Left colon (tissue), 2 donors: ENCODE data around the gene GUCD1. TPM values are rescaled to one million over a fixed set of nuclear protein-coding genes. Genes with fewer than 3 reads are reported as not detected.

Experiments used
- ATAC-seq: fragments of 200-7000 bp; cut with Tn5 transposase; one replicate; pipeline ENCODE4 v1.9.1; 2020; ENCODE audit warnings: mild to moderate bottlenecking, moderate library complexity
- DNase-seq, 2 donors: peaks; one replicate each; pipeline ENCODE4 v3.0.0-alpha.2; 2020
- intact Hi-C, 2 donors: fragments of 100-400 bp; cut with DNase I in 1 of 2; cut with micrococcal nuclease in 1 of 2; formaldehyde crosslinking; loops; one replicate each; pipeline versions ENCODE4 v1.11.2 to v1.14.0; 2022; cut with DNase I, micrococcal nuclease
- total RNA-seq, 2 donors: library from RNA; stranded (reverse); fragmentation: NEBNext Ultra II Directional; extraction: Animal tissue kit (Norgen Biotek cat#: 25700); gene quantifications; one replicate each; pipeline ENCODE4 v1.2.1, GENCODE V29; 2021
- donor health status: DM: no; HTN: no; CAD: no.
- donor health status: DM: yes; HTN: yes; CAD: no.

The GUCD1 gene
- total RNA-seq, 2 donors from 2014 or later: 219 to 241 TPM

GRCh38 chr22:24592058-24592850 lies 37.3 kb upstream of the GUCD1 start:
- DNase-seq (peak in 1 of 2 donors; percentile 45), ATAC-seq (peak; percentile 3)
- intact Hi-C loops: no loop called here

GRCh38 chr22:24591286-24591830 lies 36.4 kb upstream of the GUCD1 start:
- DNase-seq: no peak
- ATAC-seq: no peak
- intact Hi-C loops: no loop called here

DNA sequence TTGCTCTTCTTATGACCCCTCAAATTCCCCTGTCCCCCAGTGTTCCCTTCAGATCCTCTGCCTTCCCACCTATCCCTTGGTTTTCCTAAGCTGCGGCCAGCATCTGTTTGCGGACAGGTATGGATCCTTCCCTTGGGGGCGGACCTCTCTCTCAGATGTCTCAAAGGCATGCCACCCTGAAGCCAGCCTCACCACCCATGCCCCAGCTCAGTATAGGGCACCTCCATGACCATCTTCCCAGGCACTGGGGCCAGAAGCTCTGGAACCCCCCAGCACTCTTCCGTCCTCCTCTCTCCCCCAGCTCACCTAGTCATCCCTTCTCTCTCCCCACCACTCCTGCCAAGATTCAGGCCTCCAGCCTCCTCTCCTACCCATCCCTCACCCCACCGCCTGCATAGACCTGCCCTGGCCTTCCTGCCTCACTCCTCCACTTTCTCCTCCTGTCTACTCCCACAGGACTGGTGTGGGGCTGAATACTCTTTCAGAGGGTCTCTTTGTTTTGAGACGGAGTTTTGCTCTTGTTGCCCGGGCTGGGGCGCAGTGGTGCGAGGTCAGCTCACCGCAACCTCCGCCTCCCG lies 35.7 kb upstream of the GUCD1 start:
- ATAC-seq: no peak

DNA sequence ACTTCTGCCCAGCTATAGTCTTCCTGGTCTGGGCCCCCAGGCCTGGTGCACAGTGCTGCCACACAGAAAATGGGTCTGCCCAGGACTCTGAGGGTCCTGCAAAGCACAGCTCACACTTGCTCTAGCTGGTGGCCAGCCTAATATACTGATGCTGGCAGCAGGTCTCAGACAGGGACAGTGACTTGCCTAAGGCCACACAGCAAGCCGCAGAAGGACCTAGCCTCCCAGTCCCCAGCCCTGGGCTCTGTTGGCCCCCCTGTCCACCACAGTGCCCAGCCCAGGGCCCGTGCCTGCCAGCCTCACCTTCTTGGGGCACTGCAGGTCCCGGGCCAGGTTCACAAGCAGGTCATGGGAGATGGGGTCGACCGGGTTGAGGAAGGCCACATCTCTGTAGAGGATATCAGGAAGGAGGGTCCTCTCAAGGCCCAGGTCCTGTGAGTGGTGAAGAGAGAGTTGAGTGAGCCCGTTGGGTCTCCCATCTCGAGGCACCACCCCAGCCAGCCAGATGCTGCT lies 34.6 kb upstream of the GUCD1 start:
- intact Hi-C loops: no loop called here
- no peak for ATAC-seq

More for the DNA sequence above, 35.7 kb upstream of the GUCD1 start:
- intact Hi-C loops: no loop called here
- no peak for DNase-seq

GRCh38 chr22:24588757-24589481 lies 34.0 kb upstream of the GUCD1 start:
- ATAC-seq (no peak), DNase-seq (peak in 1 of 2 donors; percentile 21)
- intact Hi-C loops: no loop called here

More for the DNA sequence above, 34.6 kb upstream of the GUCD1 start:
- no peak for DNase-seq

DNA sequence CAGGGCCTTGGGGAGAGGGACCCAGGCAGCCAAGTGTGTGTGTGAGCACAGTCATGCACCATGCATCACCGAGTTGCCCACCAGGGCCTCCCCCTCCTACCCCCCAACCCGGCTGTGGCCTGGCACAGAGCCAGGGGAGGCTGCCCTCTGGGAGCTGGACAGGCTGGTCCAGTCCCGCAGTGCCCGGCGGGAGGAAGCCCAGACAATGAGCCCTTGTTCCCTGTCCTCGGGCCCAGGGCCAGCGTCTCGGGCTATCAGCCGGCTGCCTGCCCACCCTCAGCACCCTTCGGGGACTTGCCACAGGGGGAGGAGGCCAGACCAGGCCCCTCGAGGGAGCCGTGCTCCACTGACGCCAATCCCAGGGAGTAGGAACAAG lies 33.4 kb upstream of the GUCD1 start:
- DNase-seq: no peak
- intact Hi-C loops: no loop called here
- ATAC-seq: no peak

GRCh38 chr22:24587948-24588347 lies 33.0 kb upstream of the GUCD1 start:
- intact Hi-C loops: no loop called here
- ATAC-seq (no peak), DNase-seq (no peak)

GRCh38 chr22:24587251-24587650 lies 32.3 kb upstream of the GUCD1 start:
- no peak for ATAC-seq
- intact Hi-C loops: no loop called here
- no peak for DNase-seq

DNA sequence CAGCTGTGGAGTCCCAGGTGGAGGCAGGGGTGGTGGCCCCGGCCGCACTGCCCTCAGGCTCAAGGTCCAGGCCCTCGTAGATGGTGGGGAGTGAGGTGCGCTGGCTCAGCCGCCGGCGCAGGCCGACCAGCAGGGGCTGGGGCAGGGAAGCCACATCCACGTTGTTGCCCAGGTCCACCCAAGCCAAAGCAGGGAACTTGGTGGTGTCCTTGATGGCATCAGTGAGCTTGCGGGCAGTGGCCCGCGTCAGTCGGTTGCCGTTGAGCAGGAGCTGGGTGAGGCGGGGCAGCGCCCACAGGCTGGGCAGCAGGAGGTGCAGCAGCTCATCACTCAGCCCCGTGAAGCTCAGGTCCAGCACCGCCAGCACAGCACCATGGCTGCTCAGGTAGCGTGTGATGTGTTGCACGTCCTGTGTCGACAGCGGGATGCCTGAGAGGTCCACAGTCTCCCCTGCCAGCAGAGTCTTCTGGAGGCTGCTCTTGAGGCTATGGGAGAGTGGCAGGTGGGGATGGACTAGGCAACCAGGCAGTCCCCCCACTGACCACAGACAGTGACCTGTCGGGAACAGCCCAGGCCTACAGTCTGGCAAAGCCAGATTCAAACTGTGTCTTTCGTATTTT lies 31.1 kb upstream of the GUCD1 start:
- ATAC-seq: no peak
- no peak for DNase-seq
- intact Hi-C loops: no loop called here

DNA sequence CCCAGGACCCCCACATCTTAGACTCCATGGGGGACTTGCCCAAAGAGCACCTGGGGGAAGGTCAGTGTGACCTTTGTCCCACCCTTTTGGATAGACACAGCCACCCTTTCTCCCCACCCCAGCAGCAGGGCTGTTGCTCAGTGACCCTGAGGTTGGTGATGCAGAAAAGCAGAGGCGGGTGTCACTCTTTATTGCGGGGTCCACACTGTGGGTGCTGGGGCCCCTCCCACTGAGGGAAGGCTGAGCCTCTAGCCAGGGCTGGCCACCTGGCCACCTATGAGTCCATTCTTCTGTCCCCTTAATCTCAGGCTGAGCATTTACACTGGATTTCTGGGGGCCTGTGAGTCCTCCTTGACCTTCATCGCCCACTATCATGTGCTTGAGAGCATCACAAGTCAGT lies 30.5 kb upstream of the GUCD1 start:
- DNase-seq (no peak), ATAC-seq (no peak)
- intact Hi-C loops: no loop called here

DNA sequence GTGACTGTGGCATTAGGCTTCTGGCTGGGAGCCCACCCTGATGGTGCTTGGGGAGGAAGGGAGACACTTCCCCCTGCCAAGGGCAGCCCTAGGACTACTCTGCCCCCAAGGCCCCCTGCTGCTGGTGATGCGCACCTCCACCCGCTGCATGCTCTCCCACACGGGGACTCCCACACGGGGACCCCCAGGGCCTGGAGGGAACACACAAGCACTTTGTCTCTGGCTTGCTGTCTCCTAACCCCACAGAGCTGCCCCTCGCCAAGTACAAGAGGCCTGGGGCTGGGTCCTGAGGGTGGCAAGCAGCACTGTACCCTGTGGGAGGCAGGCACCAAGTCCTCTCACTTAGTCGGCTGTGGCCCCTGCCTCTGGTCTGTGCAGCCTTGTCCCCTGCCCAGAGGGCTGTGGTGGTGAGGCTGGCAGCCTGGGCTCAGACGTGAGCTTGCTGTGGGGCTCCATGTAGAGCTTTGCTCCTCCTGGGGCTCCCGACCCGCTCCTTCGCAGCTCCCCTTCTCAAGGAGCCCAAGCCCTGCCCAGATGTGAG lies 30.0 kb upstream of the GUCD1 start:
- DNase-seq (no peak), ATAC-seq (no peak)
- intact Hi-C loops: no loop called here

GRCh38 chr22:24584166-24584790 lies 29.3 kb upstream of the GUCD1 start:
- intact Hi-C loops: no loop called here
- DNase-seq (peak in 1 of 2 donors; percentile 21), ATAC-seq (no peak)

- peak; percentile 36 for ATAC-seq
- intact Hi-C loops: no loop called here
- peak; percentile 39 to 44 for DNase-seq
These were observed 28.6 kb upstream of the GUCD1 start for GRCh38 chr22:24583221-24584165.

GRCh38 chr22:24582056-24582814 lies 27.3 kb upstream of the GUCD1 start:
- ATAC-seq: no peak
- DNase-seq: peak; percentile 15 to 28
- intact Hi-C loops: no loop called here

DNA sequence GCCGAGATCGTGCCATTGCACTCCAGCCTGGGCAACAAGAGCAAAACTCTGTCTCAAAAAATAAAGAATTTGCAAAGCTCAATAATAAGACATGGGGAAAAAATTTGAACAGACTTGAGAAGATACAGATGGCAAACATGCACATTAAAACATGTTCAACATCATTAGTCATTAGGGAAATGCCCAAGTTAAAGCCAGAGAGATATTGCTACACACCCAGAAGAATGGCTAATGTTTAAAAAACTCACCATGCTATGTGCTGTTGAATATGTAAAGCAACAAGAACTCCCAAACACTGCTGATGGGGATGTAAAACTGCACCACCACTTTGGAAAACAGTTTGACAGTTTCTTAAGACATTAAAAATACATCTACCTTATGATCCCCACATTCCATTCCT lies 25.3 kb upstream of the GUCD1 start:
- DNase-seq (no peak), ATAC-seq (no peak)
- intact Hi-C loops: no loop called here

GRCh38 chr22:24579258-24579601 lies 24.3 kb upstream of the GUCD1 start:
- ATAC-seq: no peak
- DNase-seq: no peak
- intact Hi-C loops: no loop called here
